ENCODE data around the gene ZNF205. TPM values are rescaled to one million over a fixed set of nuclear protein-coding genes. Genes with fewer than 3 reads are reported as not detected.
A peak's percentile ranks its signal among the peaks of the same experiment; 100 is the strongest.
"Not testable (repeated sequence)": the region's sequence is repeated elsewhere in the genome, so short reads cannot be mapped to it uniquely, and the experiment has no call there.

ZNF205 gene
- total and polyA plus RNA-seq, 2 experiments from 2014 or later, result 16.6 to 29.1 TPM

- no peaks in the 10 kb centered on the region for H3K79me2 ChIP-seq (replicated peaks; ENCODE audit: insufficient read depth)
- H3K9me2 ChIP-seq (ENCODE audit: insufficient read depth), result no peaks in the 10 kb centered on the region
- no peaks in the 10 kb centered on the region for H3F3A ChIP-seq (replicated peaks; ENCODE audit: low read depth)
- H3K36me3 ChIP-seq (ENCODE audit: insufficient read depth), result no peaks in the 10 kb centered on the region
- Mint-ChIP-seq H3K27ac (no peak overlapping the region), H3K9me3 (no peaks in the 10 kb centered on the region; the same call in 1 of the 3 replicates), H3K36me3 (ENCODE audit: low read depth) (no peaks in the 10 kb centered on the region; the same call in 2 of the 3 replicates), H3K4me1 (peaks cover 30% of the 10 kb centered on the region), H3K4me3 (no peak overlapping the region), H3K27me3 (ENCODE audit: insufficient read depth, low read depth, poor library complexity) (peaks cover 24% of the 10 kb centered on the region)
- no peak overlapping the region for H3K4me2 ChIP-seq
- no peaks in the 10 kb centered on the region for H3K27me3 ChIP-seq (ENCODE audit: insufficient read depth)
- no peaks in the 10 kb centered on the region for H4K20me1 ChIP-seq (replicated peaks; ENCODE audit: insufficient read depth)
- no peak overlapping the region for H3K27ac ChIP-seq (ENCODE audit: low read depth)
- ATAC-seq (peak; percentile 27), DNase-seq (ENCODE audit: low spot score) (no peak)
- no peak overlapping the region for H3K4me3 ChIP-seq
- H2AFZ ChIP-seq, result no peak overlapping the region
- no peak for TF ChIP-seq NANOG (IDR thresholded peaks at IDR 0.05; ENCODE audit: borderline replicate concordance)
- no peak for TF ChIP-seq ZNF462 (CRISPR knock-in tag; IDR thresholded peaks at IDR 0.05)
- no peak for TF ChIP-seq JUNB (IDR thresholded peaks at IDR 0.05; ENCODE audit: unreplicated experiment)
- H3K4me1 ChIP-seq (ENCODE audit: insufficient read depth), result no peaks in the 10 kb centered on the region
Measured at GRCh38 chr16:3070608-3071111, 41.7 kb upstream of the ZNF205 start.

GRCh38 chr16:3071655-3072054 lies 40.7 kb upstream of the ZNF205 start:
- Histone ChIP-seq H3K36me3 (ENCODE audit: insufficient read depth) (no peaks in the 10 kb centered on the region), H3F3A (replicated peaks; ENCODE audit: low read depth) (no peaks in the 10 kb centered on the region), H3K27ac (ENCODE audit: low read depth) (no peak overlapping the region), H3K4me1 (ENCODE audit: insufficient read depth) (no peaks in the 10 kb centered on the region), H3K4me2 (no peak overlapping the region), H3K4me3 (no peak overlapping the region), H3K9me2 (ENCODE audit: insufficient read depth) (no peaks in the 10 kb centered on the region), H3K79me2 (replicated peaks; ENCODE audit: insufficient read depth) (no peaks in the 10 kb centered on the region), H3K27me3 (ENCODE audit: insufficient read depth) (no peaks in the 10 kb centered on the region), H4K20me1 (replicated peaks; ENCODE audit: insufficient read depth) (no peaks in the 10 kb centered on the region), H2AFZ (no peak overlapping the region)
- TF ChIP-seq ETS1 (IDR thresholded peaks at IDR 0.05) (no peak), STAT1 (IDR thresholded peaks at IDR 0.05; ENCODE audit: unreplicated experiment) (no peak)
- no peak for DNase-seq (ENCODE audit: low spot score)
- Mint-ChIP-seq H3K4me3 (no peak overlapping the region; the same call in 2 of the 3 replicates), H3K4me1 (peaks cover 31% of the 10 kb centered on the region), H3K9me3 (no peaks in the 10 kb centered on the region; the same call in 1 of the 3 replicates), H3K27me3 (ENCODE audit: insufficient read depth, low read depth, poor library complexity) (peaks cover 19% of the 10 kb centered on the region), H3K27ac (no peak overlapping the region), H3K36me3 (ENCODE audit: low read depth) (peaks cover 2% of the 10 kb centered on the region)
- no peak for ATAC-seq

GRCh38 chr16:3072148-3072547 lies 40.2 kb upstream of the ZNF205 start:
- H3K4me3 ChIP-seq; H3K9me2 ChIP-seq (ENCODE audit: insufficient read depth); H3K36me3 Mint-ChIP-seq (ENCODE audit: low read depth); H3F3A ChIP-seq (replicated peaks; ENCODE audit: low read depth); DNase-seq (ENCODE audit: low spot score); H3K4me2 ChIP-seq; H3K27ac ChIP-seq (ENCODE audit: low read depth); H3K27me3 ChIP-seq (ENCODE audit: insufficient read depth); H3K4me1 ChIP-seq (ENCODE audit: insufficient read depth); H4K20me1 ChIP-seq (replicated peaks; ENCODE audit: insufficient read depth); H2AFZ ChIP-seq; H3K9me3 Mint-ChIP-seq; H3K4me3 Mint-ChIP-seq; H3K36me3 ChIP-seq (ENCODE audit: insufficient read depth); H3K27ac Mint-ChIP-seq; H3K79me2 ChIP-seq (replicated peaks; ENCODE audit: insufficient read depth): not testable (repeated sequence)
- peak; percentile 23 for ATAC-seq
- H3K4me1 Mint-ChIP-seq, result peaks cover 33% of the 10 kb centered on the region
- H3K27me3 Mint-ChIP-seq (ENCODE audit: insufficient read depth, low read depth, poor library complexity), result peaks cover 18% of the 10 kb centered on the region
